Activated naive CD8-positive, alpha-beta T cell treated with anti-CD3 and anti-CD28 coated beads, Interleukin-2, amount 50 U/mL, for 24 hours (primary cell): ENCODE results near the gene CFAP92.
"Not testable (repeated sequence)": the region's sequence is repeated elsewhere in the genome, so short reads cannot be mapped to it uniquely, and the experiment has no call there.

Source experiments
- ATAC-seq: fragments of 150-1000 bp; cut with Tn5 transposase; one replicate; pipeline ENCODE4 v1.10.0; 2021
- DNase-seq: peaks from one replicate; pipeline ENCODE4 v3.0.0; 2021
- H3K27ac Mint-ChIP-seq: one replicate; pipeline ENCODE4 v1.8.0; 2021; ENCODE audit warnings: mild to moderate bottlenecking, mixed read lengths
- H3K27me3 Mint-ChIP-seq: one replicate; pipeline ENCODE4 v1.8.0; 2021; ENCODE audit warnings: mixed read lengths
- H3K36me3 Mint-ChIP-seq: one replicate; pipeline ENCODE4 v1.8.0; 2021; ENCODE audit warnings: low read depth, mixed read lengths
- H3K4me1 Mint-ChIP-seq: one replicate; pipeline ENCODE4 v1.8.0; 2021; ENCODE audit warnings: mixed read lengths
- H3K4me3 Mint-ChIP-seq: one replicate; pipeline ENCODE4 v1.8.0; 2021; ENCODE audit warnings: mild to moderate bottlenecking, moderate library complexity, mixed read lengths
- H3K9me3 Mint-ChIP-seq: one replicate; pipeline ENCODE4 v1.8.0; 2021; ENCODE audit warnings: mixed read lengths

CFAP92 gene

DNA sequence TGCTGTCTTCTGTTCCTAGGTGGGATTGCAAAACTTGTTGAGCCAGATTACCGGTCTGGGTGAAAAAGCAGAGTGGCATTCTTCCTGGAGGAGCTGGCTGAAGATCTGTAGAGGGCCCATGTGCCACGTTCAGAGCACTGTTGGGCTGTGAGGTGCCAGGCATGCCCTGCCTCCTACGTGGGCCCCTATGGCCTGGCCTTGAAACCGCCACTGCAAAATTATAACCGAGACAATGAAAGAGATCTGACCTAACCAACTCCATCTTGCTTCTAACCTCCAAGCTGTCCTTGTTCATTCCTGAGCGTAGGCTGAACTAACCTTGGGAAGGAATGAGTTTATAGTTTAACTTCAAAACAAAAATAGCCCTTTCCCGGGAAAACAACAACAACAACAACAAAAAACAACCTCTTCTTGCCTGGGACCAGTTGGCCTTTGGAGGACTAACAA lies 115.8 kb downstream of the CFAP92 start:
- peaks cover 3% of the 10 kb centered on the region for H3K27me3 Mint-ChIP-seq
- H3K36me3 Mint-ChIP-seq: peaks cover 16% of the 10 kb centered on the region
- no peak for DNase-seq
- ATAC-seq: no peak
- H3K27ac Mint-ChIP-seq: peak overlapping the region; percentile 98
- H3K4me1 Mint-ChIP-seq: peaks cover 67% of the 10 kb centered on the region
- no peaks in the 10 kb centered on the region for H3K9me3 Mint-ChIP-seq
- H3K4me3 Mint-ChIP-seq: peak overlapping the region; percentile 97

DNA sequence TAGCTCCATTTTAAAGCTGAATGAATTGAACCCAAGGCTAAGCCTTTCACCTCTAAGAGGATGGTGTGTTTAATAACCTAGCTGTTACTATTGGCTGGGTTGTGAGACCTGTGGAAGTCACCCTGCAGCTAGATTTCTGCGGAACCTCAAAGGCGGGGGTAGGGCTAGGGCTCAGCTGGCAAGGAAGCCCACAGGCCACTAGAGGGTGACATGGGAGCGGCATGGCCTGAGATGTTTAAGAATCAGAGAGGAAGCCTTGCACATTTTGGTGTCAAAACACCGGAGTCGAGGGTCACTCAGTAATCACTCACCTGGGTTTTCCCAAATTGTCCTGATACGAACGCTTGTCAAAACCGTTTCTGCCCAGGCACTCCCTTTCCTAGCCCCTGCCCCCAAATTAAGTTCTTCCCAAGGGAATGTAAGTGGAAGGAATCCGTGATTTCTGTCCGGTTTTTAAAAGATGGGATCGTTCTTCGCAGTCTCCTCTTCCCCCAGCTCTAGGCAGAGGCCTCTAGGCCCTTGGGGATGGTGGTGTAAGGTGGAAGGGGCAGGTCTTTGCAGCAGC lies 118.2 kb downstream of the CFAP92 start:
- Mint-ChIP-seq H3K36me3 (peaks cover 13% of the 10 kb centered on the region), H3K27ac (no peak overlapping the region), H3K27me3 (peaks cover 3% of the 10 kb centered on the region), H3K4me3 (no peak overlapping the region), H3K9me3 (no peaks in the 10 kb centered on the region), H3K4me1 (peaks cover 44% of the 10 kb centered on the region)
- ATAC-seq: peak; percentile 72
- DNase-seq: peak; percentile 66

DNA sequence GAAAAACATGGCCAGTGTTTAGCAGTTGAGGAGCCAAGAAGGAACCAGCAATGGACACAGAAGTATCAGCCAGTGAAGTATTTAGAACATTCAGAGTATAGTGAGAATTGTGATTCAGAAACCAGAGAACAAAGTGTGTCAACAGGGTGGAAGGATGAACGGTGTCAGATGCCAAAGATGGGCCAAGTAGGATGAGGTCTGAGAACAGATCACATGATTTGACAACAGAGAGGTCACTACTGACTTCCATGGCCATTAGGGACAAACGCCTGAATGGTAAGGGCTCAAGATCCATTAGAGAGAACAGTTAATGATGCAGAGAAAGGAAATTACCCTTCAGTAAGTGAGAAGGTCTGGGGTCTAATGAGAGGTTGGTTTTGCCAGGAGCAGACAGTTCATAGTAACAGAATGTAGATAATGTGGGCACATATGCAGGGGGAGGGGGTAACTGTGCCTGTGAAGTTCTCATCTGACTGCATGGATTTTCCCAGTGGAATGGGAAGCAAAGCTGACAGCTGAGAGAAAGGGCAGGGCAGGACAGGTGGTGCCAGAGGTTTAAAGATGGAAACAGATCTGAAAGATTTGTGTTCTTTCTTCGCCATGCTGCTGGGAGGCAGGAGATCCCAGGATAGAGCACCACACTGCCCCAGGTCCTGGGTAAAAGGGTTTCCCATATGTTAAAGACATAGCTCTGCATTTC lies 119.2 kb downstream of the CFAP92 start:
- no peak overlapping the region for H3K27ac Mint-ChIP-seq
- ATAC-seq (no peak), DNase-seq (no peak)
- peaks cover 39% of the 10 kb centered on the region for H3K4me1 Mint-ChIP-seq
- H3K27me3 Mint-ChIP-seq: peaks cover 3% of the 10 kb centered on the region
- peaks cover 13% of the 10 kb centered on the region for H3K36me3 Mint-ChIP-seq
- no peaks in the 10 kb centered on the region for H3K9me3 Mint-ChIP-seq
- no peak overlapping the region for H3K4me3 Mint-ChIP-seq

DNA sequence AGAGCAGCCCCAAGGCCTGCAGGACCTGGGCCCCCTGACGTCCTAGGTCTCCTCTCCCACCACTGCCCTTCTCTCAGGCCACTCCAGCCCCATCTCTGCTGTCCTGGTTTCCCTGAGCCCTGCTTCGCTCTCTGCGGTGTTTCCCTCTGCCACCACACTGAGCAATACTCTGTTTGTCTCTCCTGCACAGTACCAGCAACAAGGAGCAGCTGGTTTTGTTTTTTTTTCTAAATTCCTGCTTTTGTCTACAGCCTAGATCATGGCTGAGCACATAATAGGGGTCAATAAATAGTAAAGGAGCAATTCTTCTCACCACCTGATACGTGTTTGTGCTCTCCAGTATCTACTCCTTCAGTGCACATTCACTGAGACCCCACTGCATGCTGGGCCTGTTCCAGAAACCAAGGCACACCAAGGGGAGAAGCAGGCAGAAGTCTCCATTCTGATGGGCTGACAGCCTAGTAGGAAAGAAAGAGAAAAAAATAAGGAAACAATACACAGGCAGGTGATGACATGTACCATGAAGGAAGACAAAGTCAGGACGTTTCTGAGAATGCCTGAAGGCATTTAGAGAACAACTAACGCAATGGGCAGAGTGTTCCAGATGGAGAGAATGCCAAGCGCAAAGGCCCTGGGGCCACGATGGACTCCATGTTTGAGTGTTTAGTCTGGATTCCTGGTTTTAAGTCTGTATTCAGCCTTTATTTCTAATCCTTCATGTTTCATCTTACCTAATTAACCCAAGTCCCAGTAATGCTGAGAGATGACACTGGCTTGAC lies 120.4 kb downstream of the CFAP92 start:
- Mint-ChIP-seq H3K36me3 (peaks cover 7% of the 10 kb centered on the region), H3K27ac (no peak overlapping the region), H3K4me3 (no peak overlapping the region), H3K27me3 (no peaks in the 10 kb centered on the region), H3K9me3 (no peaks in the 10 kb centered on the region), H3K4me1 (peaks cover 28% of the 10 kb centered on the region)
- ATAC-seq (no peak), DNase-seq (no peak)

DNA sequence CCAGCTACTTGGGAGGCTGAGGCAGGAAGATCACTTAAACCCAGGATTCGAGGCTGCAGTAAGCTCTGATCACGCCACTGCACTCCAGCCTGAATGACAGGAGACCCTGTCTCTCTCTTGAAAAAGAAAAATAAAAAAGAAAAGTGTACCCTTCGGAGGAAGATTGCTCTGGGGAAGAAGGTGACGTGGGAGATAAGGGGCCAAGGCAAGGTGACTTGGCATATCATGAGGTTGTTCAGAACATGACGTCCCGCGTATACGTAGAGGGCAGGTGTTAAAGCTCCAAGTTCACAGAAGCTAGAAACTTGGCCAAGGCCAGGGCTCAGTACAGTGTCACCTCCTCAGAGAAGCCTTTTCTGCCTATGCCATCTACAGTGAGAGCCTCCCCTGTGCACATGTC lies 121.1 kb downstream of the CFAP92 start:
- Mint-ChIP-seq H3K4me1 (peaks cover 22% of the 10 kb centered on the region), H3K36me3 (peaks cover 4% of the 10 kb centered on the region), H3K27ac (no peak overlapping the region), H3K9me3 (no peaks in the 10 kb centered on the region), H3K4me3 (no peak overlapping the region), H3K27me3 (no peaks in the 10 kb centered on the region)
- no peak for DNase-seq
- no peak for ATAC-seq

DNA sequence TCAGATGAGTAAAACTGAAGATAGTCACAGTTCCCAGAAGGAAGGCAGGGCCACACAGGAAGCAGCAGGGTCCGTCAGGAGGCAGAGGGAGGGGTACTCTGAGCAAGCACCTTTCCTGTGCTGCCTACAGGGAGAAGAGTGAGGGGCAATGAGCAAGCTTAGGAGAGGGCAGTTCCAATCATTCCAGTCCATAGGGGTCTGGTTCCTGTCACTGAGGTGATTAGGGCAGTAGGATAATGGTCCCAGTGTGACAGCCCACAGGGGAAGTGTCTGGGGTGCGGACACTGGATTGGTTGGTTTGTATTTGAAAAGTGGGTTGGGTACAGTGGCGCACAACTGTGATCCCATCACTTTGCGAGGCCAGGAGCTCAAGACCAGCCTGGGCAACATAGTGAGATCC lies 121.6 kb downstream of the CFAP92 start:
- no peaks in the 10 kb centered on the region for H3K27me3 Mint-ChIP-seq
- peak overlapping the region; percentile 16 for H3K27ac Mint-ChIP-seq

DNA sequence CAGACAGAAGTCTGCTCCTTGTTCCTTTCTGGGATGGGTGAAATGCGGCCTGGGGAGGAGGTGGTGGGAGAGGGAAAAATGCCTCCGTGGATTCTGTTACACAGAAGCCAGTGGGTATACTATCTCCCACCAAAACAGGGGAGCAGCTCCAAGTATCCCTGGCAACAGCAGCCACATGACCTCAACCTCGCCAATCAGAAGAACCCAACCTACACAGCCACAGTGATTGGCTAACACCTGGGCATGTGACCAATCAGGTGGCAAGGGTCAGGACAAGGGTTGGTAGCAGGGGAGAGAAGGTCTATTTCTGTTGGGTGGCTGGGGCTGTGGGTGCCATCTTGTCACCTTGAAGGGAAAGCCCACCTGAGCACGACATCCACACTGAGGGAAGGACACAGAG lies 123.5 kb downstream of the CFAP92 start:
- Mint-ChIP-seq H3K4me3 (no peak overlapping the region), H3K4me1 (peaks cover 3% of the 10 kb centered on the region), H3K36me3 (no peaks in the 10 kb centered on the region), H3K27ac (no peak overlapping the region), H3K27me3 (no peaks in the 10 kb centered on the region), H3K9me3 (no peaks in the 10 kb centered on the region)
- DNase-seq (no peak), ATAC-seq (no peak)

More for the DNA sequence above, 121.6 kb downstream of the CFAP92 start:
- ATAC-seq (no peak), DNase-seq (no peak)
- H3K9me3 Mint-ChIP-seq: no peaks in the 10 kb centered on the region
- H3K4me3 Mint-ChIP-seq: no peak overlapping the region
- H3K36me3 Mint-ChIP-seq: peaks cover under 1% of the 10 kb centered on the region
- peaks cover 20% of the 10 kb centered on the region for H3K4me1 Mint-ChIP-seq

DNA sequence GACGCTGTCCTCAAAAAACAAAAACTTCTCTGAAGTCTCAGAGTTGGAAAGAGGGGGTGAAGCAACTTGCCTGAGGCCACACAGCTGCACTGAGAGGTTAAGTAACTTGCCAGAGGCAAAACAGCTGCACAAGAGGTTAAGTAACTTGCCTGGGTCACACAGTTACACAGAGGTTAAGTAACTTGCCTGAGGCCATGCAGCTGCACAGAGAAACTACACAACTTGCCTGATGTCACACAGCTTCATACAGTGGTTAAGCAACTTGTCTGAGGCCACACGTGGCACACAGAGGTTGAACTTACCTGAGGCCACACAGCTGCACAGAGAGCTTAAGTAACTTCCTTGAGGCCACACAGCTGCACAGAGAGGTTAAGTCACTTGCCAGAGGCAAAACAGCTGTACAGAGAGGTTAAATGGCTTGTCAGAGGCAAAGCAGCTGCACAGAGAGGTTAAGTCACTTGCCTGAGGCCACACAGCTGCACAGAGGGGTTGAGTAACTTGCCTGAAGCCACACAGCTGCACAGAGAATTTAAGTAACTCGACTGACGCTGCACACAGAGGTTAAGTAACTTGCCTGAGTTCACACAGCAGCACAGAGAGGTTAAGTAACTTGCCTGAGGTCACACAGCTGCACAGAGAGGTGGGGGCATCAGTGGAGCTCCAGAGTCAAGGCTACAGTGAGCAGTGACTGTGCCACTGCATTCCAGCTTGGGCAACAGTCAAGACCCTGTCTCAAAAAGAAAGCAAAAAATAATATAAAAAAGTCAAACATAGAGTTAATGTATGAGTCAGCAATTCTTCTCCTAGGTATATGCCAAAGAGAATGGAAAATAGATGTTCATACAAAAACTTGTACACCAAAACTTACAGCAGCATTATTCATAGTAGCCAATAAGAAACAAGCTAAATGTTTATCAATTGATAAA lies 126.4 kb downstream of the CFAP92 start:
- Mint-ChIP-seq H3K27me3 (no peaks in the 10 kb centered on the region), H3K4me3 (no peak overlapping the region), H3K27ac (no peak overlapping the region), H3K9me3 (no peaks in the 10 kb centered on the region), H3K36me3 (no peaks in the 10 kb centered on the region), H3K4me1 (peaks cover 3% of the 10 kb centered on the region)
- DNase-seq (no peak), ATAC-seq (peak; percentile 9)

DNA sequence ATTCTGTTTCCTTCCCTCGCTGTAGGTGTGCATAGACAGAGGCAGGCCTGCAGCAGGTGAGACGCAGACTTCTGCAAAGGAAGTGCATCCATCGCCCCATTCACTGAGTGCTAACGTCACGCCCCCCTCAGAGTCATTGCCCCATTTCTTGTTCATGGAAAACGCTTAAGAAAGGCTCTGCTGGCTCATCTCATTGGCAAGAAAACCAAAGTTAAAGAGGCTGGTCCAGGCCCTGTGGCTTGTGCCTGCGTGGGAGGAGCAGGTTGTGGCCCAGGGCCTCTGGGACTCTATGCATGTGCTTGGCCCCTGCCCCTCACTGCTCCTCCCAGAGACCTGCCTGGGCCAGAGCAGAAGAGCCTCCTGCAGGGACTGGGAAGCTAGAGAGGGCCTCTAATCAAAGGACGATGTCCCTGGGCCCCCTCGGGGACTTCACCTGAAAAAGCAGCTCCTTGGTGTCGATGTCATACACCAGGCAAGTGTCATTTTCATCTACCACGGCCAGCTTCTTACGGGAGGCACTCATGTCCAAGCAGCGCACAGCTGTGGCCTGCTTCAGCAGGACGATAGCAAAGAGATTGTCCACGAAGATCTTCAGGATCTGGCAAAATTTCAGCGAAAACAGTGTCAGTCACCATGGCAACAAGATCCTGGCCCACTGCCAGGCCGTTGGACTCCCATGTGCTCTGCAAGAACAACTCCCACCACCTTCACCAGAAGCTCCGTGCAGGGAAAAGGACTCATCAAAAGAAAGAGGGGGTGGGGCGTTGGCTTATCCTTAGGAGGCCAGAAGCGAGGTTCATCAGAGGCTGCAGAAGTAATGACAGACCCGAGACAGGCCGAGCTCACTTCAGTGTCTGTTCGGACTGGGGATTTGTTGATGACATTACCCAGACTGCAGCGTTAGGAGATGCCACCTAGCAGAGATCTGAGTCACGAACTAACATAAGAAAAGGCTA lies 128.7 kb downstream of the CFAP92 start:
- not testable (repeated sequence) for H3K36me3 Mint-ChIP-seq, H3K4me3 Mint-ChIP-seq, H3K27ac Mint-ChIP-seq, ATAC-seq, H3K27me3 Mint-ChIP-seq, DNase-seq, H3K4me1 Mint-ChIP-seq
- peaks cover 12% of the 10 kb centered on the region for H3K9me3 Mint-ChIP-seq

DNA sequence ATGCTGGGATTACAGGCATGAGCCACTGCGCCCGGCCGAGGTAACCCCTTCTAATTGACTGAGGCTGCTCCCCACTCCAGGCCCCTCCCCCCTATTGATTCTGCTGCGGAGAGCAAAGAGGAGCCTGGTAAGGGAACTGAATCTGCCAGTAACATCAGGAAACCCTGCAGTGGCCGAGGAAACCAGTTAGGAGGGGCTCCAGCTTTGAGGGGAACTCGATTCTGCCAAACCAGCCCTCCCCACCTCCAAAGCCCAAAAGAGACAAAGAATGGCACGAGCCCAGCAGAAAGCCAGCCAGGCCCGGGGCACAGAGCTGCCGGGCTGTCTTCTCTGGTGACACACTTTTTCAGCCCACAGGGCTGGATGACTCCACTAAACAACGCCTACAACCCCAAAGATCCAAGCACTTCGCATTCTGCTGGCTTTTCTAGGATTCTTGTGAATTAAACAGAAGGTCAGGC lies 129.5 kb downstream of the CFAP92 start:
- peaks cover 3% of the 10 kb centered on the region for H3K4me1 Mint-ChIP-seq
- H3K36me3 Mint-ChIP-seq: peaks cover 11% of the 10 kb centered on the region
- ATAC-seq: no peak
- H3K4me3 Mint-ChIP-seq: no peak overlapping the region
- H3K27me3 Mint-ChIP-seq: no peaks in the 10 kb centered on the region
- no peak overlapping the region for H3K27ac Mint-ChIP-seq
- DNase-seq: no peak
- peaks cover 19% of the 10 kb centered on the region for H3K9me3 Mint-ChIP-seq

DNA sequence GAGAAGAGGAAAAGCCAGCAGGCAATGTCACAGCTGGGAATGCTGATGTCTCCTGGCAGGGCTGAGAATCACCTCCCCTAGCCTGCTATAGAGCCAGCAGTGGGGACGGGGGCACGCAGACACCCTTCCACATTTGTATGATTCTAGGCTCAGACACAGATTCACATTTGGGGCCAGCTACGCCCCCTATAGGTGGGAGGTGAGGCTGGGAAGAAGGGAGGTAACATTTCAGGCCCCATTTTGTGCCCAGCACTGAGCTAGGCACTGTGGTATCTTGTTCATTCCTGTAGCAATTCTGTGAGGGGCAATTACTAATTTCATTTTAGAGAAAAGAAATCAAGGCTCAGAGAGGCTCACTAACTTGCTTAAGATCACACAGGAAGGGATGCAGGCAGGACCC lies 130.3 kb downstream of the CFAP92 start:
- ATAC-seq (no peak), DNase-seq (peak; percentile 30)
- H3K9me3 Mint-ChIP-seq: peaks cover 27% of the 10 kb centered on the region
- no peaks in the 10 kb centered on the region for H3K27me3 Mint-ChIP-seq
- no peak overlapping the region for H3K4me3 Mint-ChIP-seq
- no peak overlapping the region for H3K27ac Mint-ChIP-seq
- peaks cover 16% of the 10 kb centered on the region for H3K36me3 Mint-ChIP-seq
- peaks cover 3% of the 10 kb centered on the region for H3K4me1 Mint-ChIP-seq

DNA sequence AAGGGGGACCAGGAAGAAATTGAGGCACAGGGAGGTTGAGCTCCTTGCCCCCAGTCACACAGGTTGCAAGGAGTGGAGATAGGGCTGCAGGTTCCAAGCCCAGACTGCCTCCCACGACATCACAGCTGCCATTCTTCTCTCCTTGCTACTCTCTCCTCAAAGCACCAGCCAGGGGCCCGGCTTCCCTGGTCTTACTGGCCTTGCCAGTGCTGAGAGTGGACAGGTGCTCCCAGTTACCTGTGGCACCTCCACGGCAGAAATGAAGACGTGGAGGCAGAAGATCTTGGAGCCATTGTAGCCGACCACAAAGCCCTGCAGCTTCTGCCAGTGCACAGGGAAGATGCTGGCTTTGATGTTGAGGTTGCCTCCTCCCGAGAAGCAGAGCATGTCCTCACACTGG lies 132.4 kb downstream of the CFAP92 start:
- ATAC-seq (no peak), DNase-seq (no peak)
- Mint-ChIP-seq H3K27ac (no peak overlapping the region), H3K4me3 (no peak overlapping the region), H3K4me1 (no peaks in the 10 kb centered on the region), H3K36me3 (peaks cover 16% of the 10 kb centered on the region), H3K9me3 (peaks cover 32% of the 10 kb centered on the region), H3K27me3 (no peaks in the 10 kb centered on the region)
